K562 (cell line): ENCODE results near the gene OSBPL1A.

Source experiments
- BRCA1 ChIP-seq, 2 experiments: fragments of 450-650 bp in 1 of 2; sonication (generic) in 1 of 2; formaldehyde crosslinking in 1 of 2; IDR thresholded peaks; 2 replicates each; pipeline versions ENCODE4 v1.5.0 to v1.6.1; 2017 to 2020; ENCODE audit warnings: mild to moderate bottlenecking in 1 of 2, missing genetic modification reagents in 1 of 2
- CTCF ChIP-seq, 3 experiments: IDR thresholded peaks in 2 of 3; conservative IDR thresholded peaks in 1 of 3; 2 replicates each; pipeline ENCODE4 v1.5.1; 2011 to 2012; ENCODE audit warnings: low read length in 3 of 3, mild to moderate bottlenecking in 3 of 3, control low read depth in 2 of 3, improper control_type of control experiment in 1 of 3, inconsistent platforms in 1 of 3, low read depth in 1 of 3, mixed read lengths in 1 of 3, moderate library complexity in 1 of 3; ENCODE audit not compliant: insufficient read depth in 2 of 3
- EP300 ChIP-seq: IDR thresholded peaks from 2 replicates; pipeline ENCODE4 v1.6.1; 2012; ENCODE audit warnings: low read length, improper control_type of control experiment
- HMGXB4 ChIP-seq: sonication (generic); formaldehyde crosslinking; IDR thresholded peaks from 2 replicates; pipeline ENCODE4 v1.8.1; 2023; ENCODE audit warnings: mild to moderate bottlenecking, missing genetic modification reagents
- ILK ChIP-seq: fragments of 450-650 bp; IDR thresholded peaks from 2 replicates; pipeline ENCODE4 v1.6.1; 2016; ENCODE audit warnings: missing genetic modification characterization, low read depth, mild to moderate bottlenecking, missing compliant biosample characterization, moderate library complexity, borderline replicate concordance
- MAX ChIP-seq: sonication (generic); formaldehyde crosslinking; IDR thresholded peaks from 2 replicates; pipeline ENCODE4 v1.9.0; 2022; ENCODE audit warnings: mild to moderate bottlenecking, missing genetic modification reagents
- RFX5 ChIP-seq: IDR thresholded peaks from 2 replicates; pipeline ENCODE4 v1.6.1; 2011; ENCODE audit warnings: low read depth, mild to moderate bottlenecking, improper control_type of control experiment, low read length
- SOX6 ChIP-seq: fragments of 450-650 bp; IDR thresholded peaks from 2 replicates; pipeline ENCODE4 v1.6.1; 2014; ENCODE audit warnings: mild to moderate bottlenecking
- TCF7L2 ChIP-seq: fragments of 150-350 bp; IDR thresholded peaks from 2 replicates; pipeline ENCODE4 v1.6.1; 2016; ENCODE audit warnings: low read depth, mild to moderate bottlenecking, low read length, moderate library complexity
- TEAD4 ChIP-seq, 2 experiments: sonication (generic) in 1 of 2; formaldehyde crosslinking in 1 of 2; IDR thresholded peaks; 2 replicates each; pipeline versions ENCODE4 v1.6.1 to v1.8.0; 2012 to 2022; ENCODE audit warnings: borderline replicate concordance in 1 of 2, inconsistent platforms in 1 of 2, low read length in 1 of 2, mild to moderate bottlenecking in 1 of 2, missing genetic modification reagents in 1 of 2
- THRA ChIP-seq: fragments of 450-650 bp; IDR thresholded peaks from 2 replicates; pipeline ENCODE4 v1.6.1; 2017; ENCODE audit warnings: mild to moderate bottlenecking, moderate library complexity
- ZBTB26 ChIP-seq: fragments of 450-650 bp; formaldehyde crosslinking; IDR thresholded peaks from 2 replicates; pipeline ENCODE4 v1.4.0; 2022; ENCODE audit warnings: missing genetic modification characterization
- ZFP30 ChIP-seq: fragments of 250-450 bp; sonication (Bioruptor Pico); IDR thresholded peaks from 2 replicates; pipeline ENCODE4 v1.8.0; 2022; ENCODE audit warnings: moderate library complexity, mild to moderate bottlenecking, inconsistent platforms, borderline replicate concordance

GRCh38 chr18:24234330-24234729 lies 163.3 kb downstream of the OSBPL1A start:
- TF ChIP-seq ILK (tag) (no peak), HMGXB4 (no peak), THRA (no peak), ZFP30 (CRISPR knock-in tag) (no peak), RFX5 (no peak), MAX (no peak), EP300 (no peak), BRCA1 (IDR thresholded peaks at IDR 0.05) (no peak), BRCA1 (CRISPR knock-in tag; IDR thresholded peaks at IDR 0.05) (no peak), ZBTB26 (CRISPR knock-in tag) (no peak), SOX6 (no peak), TCF7L2 (no peak), TEAD4 (IDR thresholded peaks at IDR 0.05; ENCODE audit: low read length) (no peak), TEAD4 (CRISPR knock-in tag; IDR thresholded peaks at IDR 0.05; ENCODE audit: borderline replicate concordance) (no peak), CTCF (IDR thresholded peaks at IDR 0.05 in 2 of 3, conservative IDR thresholded peaks at IDR 0.05 in 1 of 3; ENCODE audit: insufficient read depth in 2 of 3, low read depth in 1 of 3, low read length in 3 of 3) (no peak)
